ENCODE data around the gene PBRM1.

DNA sequence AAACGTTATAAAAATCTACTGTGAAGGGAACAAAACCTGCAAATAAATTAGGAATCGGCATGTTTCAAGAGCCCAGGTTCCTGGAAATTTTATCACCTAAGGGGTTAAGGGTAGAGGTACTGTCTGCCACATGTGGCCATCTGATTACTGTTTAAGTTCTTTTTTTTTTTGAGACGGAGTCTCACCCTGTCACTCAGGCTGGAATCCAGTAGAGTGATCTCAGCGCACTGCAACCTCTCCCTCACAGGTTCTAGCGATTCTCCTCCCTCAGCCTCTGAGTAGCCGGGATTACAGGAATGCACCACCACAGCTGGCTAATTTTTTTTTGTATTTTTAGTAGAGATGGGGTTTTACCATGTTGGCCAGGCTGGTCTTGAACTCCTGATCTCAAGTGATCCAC is 113.5 kb downstream of the PBRM1 start:
- TF ChIP-seq, protein P1, sequence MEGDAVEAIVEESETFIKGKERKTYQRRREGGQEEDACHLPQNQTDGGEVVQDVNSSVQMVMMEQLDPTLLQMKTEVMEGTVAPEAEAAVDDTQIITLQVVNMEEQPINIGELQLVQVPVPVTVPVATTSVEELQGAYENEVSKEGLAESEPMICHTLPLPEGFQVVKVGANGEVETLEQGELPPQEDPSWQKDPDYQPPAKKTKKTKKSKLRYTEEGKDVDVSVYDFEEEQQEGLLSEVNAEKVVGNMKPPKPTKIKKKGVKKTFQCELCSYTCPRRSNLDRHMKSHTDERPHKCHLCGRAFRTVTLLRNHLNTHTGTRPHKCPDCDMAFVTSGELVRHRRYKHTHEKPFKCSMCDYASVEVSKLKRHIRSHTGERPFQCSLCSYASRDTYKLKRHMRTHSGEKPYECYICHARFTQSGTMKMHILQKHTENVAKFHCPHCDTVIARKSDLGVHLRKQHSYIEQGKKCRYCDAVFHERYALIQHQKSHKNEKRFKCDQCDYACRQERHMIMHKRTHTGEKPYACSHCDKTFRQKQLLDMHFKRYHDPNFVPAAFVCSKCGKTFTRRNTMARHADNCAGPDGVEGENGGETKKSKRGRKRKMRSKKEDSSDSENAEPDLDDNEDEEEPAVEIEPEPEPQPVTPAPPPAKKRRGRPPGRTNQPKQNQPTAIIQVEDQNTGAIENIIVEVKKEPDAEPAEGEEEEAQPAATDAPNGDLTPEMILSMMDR (IDR thresholded peaks at IDR 0.05): no peak
- TF ChIP-seq POLR2A (IDR thresholded peaks at IDR 0.05): no peak
